Lower lobe of right lung (tissue), 2 donors: ENCODE measurements around the gene SHLD3. TPM values are rescaled to one million over a fixed set of nuclear protein-coding genes. Genes with fewer than 3 reads are reported as not detected.
"Not testable (repeated sequence)": the region's sequence is repeated elsewhere in the genome, so short reads cannot be mapped to it uniquely, and the experiment has no call there.

Experiments used
- ATAC-seq, 2 donors: fragments of 200-7000 bp; cut with Tn5 transposase; one replicate each; pipeline ENCODE4 v1.9.1; 2020 to 2022; ENCODE audit warnings: mild to moderate bottlenecking in 2 of 2, moderate library complexity in 2 of 2
- DNase-seq: peaks from one replicate; pipeline ENCODE4 v3.0.0-alpha.2; 2020
- H3K27ac ChIP-seq: fragments of 200-600 bp; one replicate; pipeline ENCODE4 v1.8.0; 2022
- H3K27me3 ChIP-seq: fragments of 200-600 bp; one replicate; pipeline ENCODE4 v1.8.0; 2022; ENCODE audit warnings: low read depth
- H3K36me3 ChIP-seq: fragments of 200-600 bp; one replicate; pipeline ENCODE4 v1.8.0; 2022; ENCODE audit warnings: mild to moderate bottlenecking
- H3K4me1 ChIP-seq: fragments of 200-600 bp; one replicate; pipeline ENCODE4 v1.8.0; 2022
- H3K4me3 ChIP-seq: fragments of 200-600 bp; one replicate; pipeline ENCODE4 v1.8.0; 2022; ENCODE audit warnings: mild to moderate bottlenecking
- H3K9me3 ChIP-seq: fragments of 200-600 bp; one replicate; pipeline ENCODE4 v1.8.0; 2022
- CTCF ChIP-seq: fragments of 200-600 bp; IDR thresholded peaks from one replicate; pipeline ENCODE4 v1.8.0; 2022; ENCODE audit warnings: antibody characterized with exemption, mild to moderate bottlenecking
- intact Hi-C: fragments of 100-400 bp; cut with DNase I; formaldehyde crosslinking; loops from one replicate; pipeline ENCODE4 v1.11.0; 2022
- long read RNA-seq: library from polyadenylated mRNA; unstranded; transcript quantifications from one replicate; pipeline ENCODE4 v2.0.0, GENCODE V29; 2021
- total RNA-seq: library from RNA; stranded (reverse); fragmentation: NEBNext Ultra II Directional; extraction: Animal tissue kit (Norgen Biotek cat#: 25700); gene quantifications from one replicate; pipeline ENCODE4 v1.2.1, GENCODE V29; 2021
- donor health status: DM: no; HTN: yes; CAD: no; lungs with severe emphysema.

Gene SHLD3
- total RNA-seq: 3.4 TPM
- long read RNA-seq, partial matches to known transcripts: 0 of 3 reads
- long read RNA-seq, other reads (novel, unspliced or antisense): 2 of 3 reads

- no peak for TF ChIP-seq CTCF
- peak; percentile 81 for DNase-seq
- Histone ChIP-seq H3K27ac (peak within 1 kb of the TSS; percentile 82), H3K27me3 (no peaks in the 10 kb centered on the region), H3K4me1 (peaks cover 38% of the 10 kb centered on the region), H3K36me3 (peaks cover 16% of the 10 kb centered on the region), H3K9me3 (no peaks in the 10 kb centered on the region), H3K4me3 (peak within 1 kb of the TSS; percentile 94)
- ATAC-seq: peak; percentile 94 to 96
- intact Hi-C loops: no loop called here
These were observed at the start of gene SHLD3, which contains the start of gene TRAPPC13 for GRCh38 chr5:65624571-65625555. TSS of gene SHLD3 (plus strand) at chr5:65625027. CDS start at chr5:65629588, 4,561 bp downstream. TSS of gene TRAPPC13 (plus strand) at chr5:65625027. CDS start at chr5:65625061, 34 bp downstream.

- H3K27me3 ChIP-seq: no peaks in the 10 kb centered on the region
- no peak overlapping the region for H3K4me3 ChIP-seq
- intact Hi-C loops: no loop called here
- ATAC-seq: no peak
- H3K4me1 ChIP-seq: no peaks in the 10 kb centered on the region
- H3K36me3 ChIP-seq: peaks cover 81% of the 10 kb centered on the region
- H3K9me3 ChIP-seq: no peaks in the 10 kb centered on the region
- no peak for TF ChIP-seq CTCF
- DNase-seq: no peak
- no peak overlapping the region for H3K27ac ChIP-seq
These were observed 47.7 kb upstream of the SHLD3 start for GRCh38 chr5:65577141-65577540.

- no peak for TF ChIP-seq CTCF
- ATAC-seq: no peak
- intact Hi-C loops: no loop called here
- no peak for DNase-seq
- no peak overlapping the region for H3K4me3 ChIP-seq
- no peaks in the 10 kb centered on the region for H3K27me3 ChIP-seq
- H3K27ac ChIP-seq: no peak overlapping the region
- H3K36me3 ChIP-seq: peaks cover 99% of the 10 kb centered on the region
- no peaks in the 10 kb centered on the region for H3K9me3 ChIP-seq
- H3K4me1 ChIP-seq: no peaks in the 10 kb centered on the region
These were observed 36.1 kb upstream of the SHLD3 start for GRCh38 chr5:65588694-65589093.

- H3K4me3 ChIP-seq, H3K27me3 ChIP-seq, H3K4me1 ChIP-seq, intact Hi-C loops, H3K9me3 ChIP-seq, H3K27ac ChIP-seq, DNase-seq, ATAC-seq: not testable (repeated sequence)
- H3K36me3 ChIP-seq: peaks cover 92% of the 10 kb centered on the region
These were observed 23.1 kb upstream of the SHLD3 start for GRCh38 chr5:65601761-65602160.

GRCh38 chr5:65611524-65611923 is 13.3 kb upstream of the SHLD3 start:
- H3K4me3 ChIP-seq: no peak overlapping the region
- ATAC-seq: peak; percentile 94 to 97
- no peak overlapping the region for H3K27ac ChIP-seq
- H3K36me3 ChIP-seq: peaks cover 98% of the 10 kb centered on the region
- intact Hi-C loops: no loop called here
- H3K27me3 ChIP-seq: no peaks in the 10 kb centered on the region
- DNase-seq: no peak
- H3K4me1 ChIP-seq: no peaks in the 10 kb centered on the region
- TF ChIP-seq CTCF: no peak
- H3K9me3 ChIP-seq: no peaks in the 10 kb centered on the region
